SK-N-SH treated with all-trans-retinoic acid at 6 μM for 48 hours (cell line): Measurements from ENCODE around the gene CHST13.

Experiments
- ESRRG ChIP-seq: fragments of 250-450 bp; sonication (Bioruptor Pico); IDR thresholded peaks from 2 replicates; pipeline ENCODE4 v1.6.1; 2021; ENCODE audit warnings: mild to moderate bottlenecking
- OSR1 ChIP-seq: fragments of 250-450 bp; sonication (Bioruptor Pico); IDR thresholded peaks from 2 replicates; pipeline ENCODE4 v1.8.0; 2022; ENCODE audit warnings: moderate library complexity, mild to moderate bottlenecking, inconsistent platforms
- SNAI2 ChIP-seq: fragments of 250-450 bp; sonication (Bioruptor Pico); IDR thresholded peaks from 2 replicates; pipeline ENCODE4 v1.5.0; 2020; ENCODE audit warnings: mild to moderate bottlenecking, moderate library complexity
- TCF4 ChIP-seq: fragments of 250-450 bp; sonication (Bioruptor Pico); IDR thresholded peaks from 2 replicates; pipeline ENCODE4 v1.8.0; 2021; ENCODE audit warnings: mild to moderate bottlenecking, moderate library complexity, borderline replicate concordance
- ZNF70 ChIP-seq: fragments of 450-650 bp; formaldehyde crosslinking; IDR thresholded peaks from 2 replicates; pipeline ENCODE4 v1.5.0; 2020; ENCODE audit warnings: mild to moderate bottlenecking, moderate library complexity
- TF ChIP-seq, protein P1 (sequence below): fragments of 250-450 bp; sonication (Bioruptor Pico); IDR thresholded peaks from 2 replicates; pipeline ENCODE4 v1.8.0; 2020; ENCODE audit warnings: mild to moderate bottlenecking, moderate library complexity, borderline replicate concordance

DNA sequence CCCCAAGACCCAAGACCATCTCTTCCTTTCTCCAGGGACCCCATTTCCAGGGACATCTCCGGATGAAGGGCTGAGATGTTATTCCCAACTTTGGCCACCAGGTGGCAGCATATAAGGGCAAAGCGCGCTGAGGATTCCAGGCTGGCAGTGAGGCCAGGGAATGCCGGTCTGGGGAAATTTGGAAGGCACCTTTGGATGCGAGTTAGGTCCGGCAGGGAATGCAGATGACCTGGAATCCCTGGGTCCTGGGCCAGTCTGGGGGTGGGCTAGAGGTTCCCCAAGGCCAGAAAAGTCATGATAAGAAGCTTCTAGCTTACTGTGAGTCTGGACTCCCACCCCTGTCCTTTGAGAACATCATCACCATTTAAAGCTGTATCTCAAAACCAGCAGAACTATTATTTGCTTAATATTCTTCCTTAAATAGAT is 1.6 kb upstream of the CHST13 start:
- TF ChIP-seq ZNF70 (CRISPR knock-in tag) (no peak), SNAI2 (CRISPR knock-in tag) (no peak), ESRRG (CRISPR knock-in tag) (no peak), TCF4 (CRISPR knock-in tag) (no peak), OSR1 (CRISPR knock-in tag) (no peak)
- TF ChIP-seq, protein P1, sequence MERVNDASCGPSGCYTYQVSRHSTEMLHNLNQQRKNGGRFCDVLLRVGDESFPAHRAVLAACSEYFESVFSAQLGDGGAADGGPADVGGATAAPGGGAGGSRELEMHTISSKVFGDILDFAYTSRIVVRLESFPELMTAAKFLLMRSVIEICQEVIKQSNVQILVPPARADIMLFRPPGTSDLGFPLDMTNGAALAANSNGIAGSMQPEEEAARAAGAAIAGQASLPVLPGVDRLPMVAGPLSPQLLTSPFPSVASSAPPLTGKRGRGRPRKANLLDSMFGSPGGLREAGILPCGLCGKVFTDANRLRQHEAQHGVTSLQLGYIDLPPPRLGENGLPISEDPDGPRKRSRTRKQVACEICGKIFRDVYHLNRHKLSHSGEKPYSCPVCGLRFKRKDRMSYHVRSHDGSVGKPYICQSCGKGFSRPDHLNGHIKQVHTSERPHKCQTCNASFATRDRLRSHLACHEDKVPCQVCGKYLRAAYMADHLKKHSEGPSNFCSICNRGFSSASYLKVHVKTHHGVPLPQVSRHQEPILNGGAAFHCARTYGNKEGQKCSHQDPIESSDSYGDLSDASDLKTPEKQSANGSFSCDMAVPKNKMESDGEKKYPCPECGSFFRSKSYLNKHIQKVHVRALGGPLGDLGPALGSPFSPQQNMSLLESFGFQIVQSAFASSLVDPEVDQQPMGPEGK: no peak
